Subcutaneous abdominal adipose tissue (tissue), 5 donors: ENCODE results near the gene TTLL3.

ENCODE experiments used
- H3K27ac ChIP-seq: one replicate; pipeline ENCODE4 v1.7.0; 2013; ENCODE audit warnings: low read depth, mild to moderate bottlenecking, inconsistent platforms, low read length, moderate library complexity
- H3K27me3 ChIP-seq, 5 donors: one replicate each; pipeline ENCODE4 v1.7.0; 2013; ENCODE audit warnings: low read length in 5 of 5, inconsistent platforms in 1 of 5; ENCODE audit not compliant: control insufficient read depth in 5 of 5, insufficient read depth in 4 of 5
- H3K36me3 ChIP-seq, 5 donors: one replicate each; pipeline ENCODE4 v1.7.0; 2013; ENCODE audit warnings: low read length in 5 of 5; ENCODE audit not compliant: control insufficient read depth in 5 of 5, insufficient read depth in 5 of 5
- H3K4me1 ChIP-seq, 5 donors: one replicate each; pipeline ENCODE4 v1.7.0; 2013; ENCODE audit warnings: low read length in 5 of 5, mild to moderate bottlenecking in 3 of 5, moderate library complexity in 1 of 5; ENCODE audit not compliant: control insufficient read depth in 5 of 5, insufficient read depth in 5 of 5
- H3K4me3 ChIP-seq, 5 donors: one replicate each; pipeline ENCODE4 v1.7.0; 2013; ENCODE audit warnings: low read length in 5 of 5, low read depth in 1 of 5
- H3K9ac ChIP-seq, 5 donors: one replicate each; pipeline ENCODE4 v1.7.0; 2013; ENCODE audit warnings: low read length in 5 of 5, mild to moderate bottlenecking in 4 of 5, moderate library complexity in 3 of 5
- H3K9me3 ChIP-seq, 5 donors: one replicate each; pipeline ENCODE4 v1.7.0; 2013; ENCODE audit warnings: low read length in 5 of 5; ENCODE audit not compliant: control insufficient read depth in 5 of 5
- donor health status: healthy.
- donor health status: healthy.
- donor health status: healthy.
- donor health status: healthy.
- donor health status: healthy.

The TTLL3 gene

GRCh38 chr3:9781551-9781950, 28.5 kb upstream of the TTLL3 start:
- no peak overlapping the region for H3K9ac ChIP-seq
- peaks cover 4 to 59% (median 29%) of the 10 kb centered on the region in 5 donors for H3K4me1 ChIP-seq
- no peaks in the 10 kb centered on the region for H3K27me3 ChIP-seq
- no peak overlapping the region for H3K27ac ChIP-seq
- no peaks in the 10 kb centered on the region for H3K9me3 ChIP-seq
- H3K36me3 ChIP-seq = peaks cover 10 to 53% (median 47%) of the 10 kb centered on the region in 5 donors
- H3K4me3 ChIP-seq = no peak overlapping the region

DNA sequence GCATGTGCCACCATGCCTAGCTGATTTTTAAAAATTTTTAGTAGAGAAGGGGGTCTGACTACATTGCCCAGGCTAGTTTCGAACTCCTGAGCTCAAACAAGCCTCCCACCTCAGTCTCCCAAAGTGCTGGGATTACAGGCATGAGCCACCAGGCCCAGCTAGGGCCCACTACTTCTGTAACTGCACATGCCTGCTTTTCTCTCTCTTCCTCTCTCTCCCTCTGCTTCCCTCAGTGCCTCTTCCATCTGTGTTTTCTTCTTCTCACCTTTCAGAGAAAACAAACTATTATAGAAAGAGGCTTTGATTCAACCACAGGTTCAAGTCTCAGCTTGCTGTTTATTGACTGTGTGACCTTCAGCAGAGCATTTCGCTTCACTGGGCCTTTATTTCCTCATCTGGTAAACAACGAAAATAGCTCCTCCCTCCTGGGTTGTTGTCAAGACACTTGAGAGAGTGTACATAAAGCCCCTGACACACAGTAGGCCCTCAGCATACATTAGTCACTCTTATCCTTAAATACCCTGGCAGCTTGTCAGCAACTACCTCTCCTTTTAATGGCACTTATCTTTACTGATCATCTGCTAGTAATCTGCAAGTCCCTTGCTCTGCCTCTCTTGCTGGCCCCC, 28.0 kb upstream of the TTLL3 start:
- Histone ChIP-seq H3K9ac (no peak overlapping the region), H3K4me3 (no peak overlapping the region), H3K27ac (no peak overlapping the region), H3K4me1 (peaks cover 4 to 54% (median 25%) of the 10 kb centered on the region in 5 donors), H3K27me3 (no peaks in the 10 kb centered on the region), H3K36me3 (peaks cover 11 to 59% (median 50%) of the 10 kb centered on the region in 5 donors), H3K9me3 (no peaks in the 10 kb centered on the region)

DNA sequence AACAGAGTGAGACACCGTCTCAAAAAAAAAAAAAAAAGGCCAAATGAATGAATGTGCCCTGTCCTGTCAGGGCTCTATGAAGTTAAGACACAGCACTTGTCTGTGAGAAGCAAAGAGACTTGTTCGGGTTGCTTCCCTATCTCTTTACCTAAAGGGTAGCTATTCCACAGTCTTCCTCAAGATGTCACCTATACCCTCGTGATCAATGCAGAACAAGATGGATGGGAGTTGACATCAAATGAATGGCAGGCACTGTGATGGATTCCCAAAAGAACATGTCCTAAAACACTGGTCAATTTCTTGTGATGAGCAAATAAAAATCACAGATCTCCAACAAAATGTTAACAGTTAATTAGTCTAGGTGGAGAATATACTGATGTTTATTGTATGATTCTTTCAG, 27.3 kb upstream of the TTLL3 start:
- peaks cover 4 to 47% (median 22%) of the 10 kb centered on the region in 5 donors for H3K4me1 ChIP-seq
- no peak overlapping the region for H3K9ac ChIP-seq
- no peak overlapping the region for H3K4me3 ChIP-seq
- no peaks in the 10 kb centered on the region for H3K27me3 ChIP-seq
- H3K9me3 ChIP-seq = no peaks in the 10 kb centered on the region
- H3K27ac ChIP-seq = no peak overlapping the region
- peaks cover 15 to 65% (median 57%) of the 10 kb centered on the region in 5 donors for H3K36me3 ChIP-seq

- H3K27ac ChIP-seq = no peak overlapping the region
- no peaks in the 10 kb centered on the region for H3K9me3 ChIP-seq
- H3K4me3 ChIP-seq = no peak overlapping the region
- no peak overlapping the region for H3K9ac ChIP-seq
- H3K4me1 ChIP-seq = peaks cover 2 to 36% (median 10%) of the 10 kb centered on the region in 5 donors
- no peaks in the 10 kb centered on the region for H3K27me3 ChIP-seq
- H3K36me3 ChIP-seq = peaks cover 15 to 70% (median 59%) of the 10 kb centered on the region in 5 donors
Measured at GRCh38 chr3:9783954-9784353, 26.1 kb upstream of the TTLL3 start.

DNA sequence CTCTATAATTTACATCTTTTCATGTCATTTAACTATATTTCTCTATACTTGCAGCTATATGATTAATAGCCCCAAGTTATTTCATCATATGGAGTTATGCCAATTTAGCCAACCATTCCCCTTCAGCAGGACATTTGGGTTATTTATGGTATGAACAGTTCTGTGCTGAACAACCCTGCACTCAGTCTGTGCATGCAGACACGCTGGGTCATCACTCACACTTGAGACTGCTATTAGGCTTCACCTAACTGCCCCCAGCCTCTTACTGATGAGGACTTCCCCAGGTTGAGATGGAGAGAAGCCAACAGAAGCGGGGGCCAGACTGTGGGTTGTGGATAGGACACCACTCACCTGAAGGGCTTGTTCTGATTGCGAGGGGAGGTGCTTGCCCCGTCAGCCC, 25.1 kb upstream of the TTLL3 start:
- H3K4me3 ChIP-seq = no peak overlapping the region
- H3K9me3 ChIP-seq = no peaks in the 10 kb centered on the region
- H3K27ac ChIP-seq = no peak overlapping the region
- H3K27me3 ChIP-seq = no peaks in the 10 kb centered on the region
- peaks cover 16 to 78% (median 64%) of the 10 kb centered on the region in 5 donors for H3K36me3 ChIP-seq
- H3K9ac ChIP-seq = no peak overlapping the region
- peaks cover 2 to 26% (median 6%) of the 10 kb centered on the region in 5 donors for H3K4me1 ChIP-seq

DNA sequence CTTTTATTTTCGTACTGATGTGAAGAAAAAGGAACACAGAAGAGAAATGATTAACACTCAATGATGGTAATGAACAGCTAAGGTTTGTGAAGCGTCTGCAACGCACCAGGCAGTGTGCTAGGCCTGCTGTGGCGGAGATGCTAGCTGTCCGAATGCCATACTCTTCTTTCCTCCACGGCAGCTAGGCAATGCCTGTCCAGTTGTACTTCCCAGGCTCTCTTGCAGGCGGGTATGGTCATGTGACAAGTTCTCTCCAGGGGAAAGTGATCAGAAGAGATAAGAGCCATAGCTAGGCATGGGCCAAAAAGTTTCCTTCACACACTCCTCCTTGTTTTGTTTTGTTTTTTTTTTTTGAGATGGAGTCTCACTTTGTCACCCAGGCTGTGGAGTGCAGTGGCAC, 24.5 kb upstream of the TTLL3 start:
- Histone ChIP-seq H3K9me3 (no peaks in the 10 kb centered on the region), H3K4me1 (peaks cover 2 to 20% (median 6%) of the 10 kb centered on the region in 5 donors), H3K9ac (no peak overlapping the region), H3K36me3 (peaks cover 19 to 77% (median 63%) of the 10 kb centered on the region in 5 donors), H3K4me3 (no peak overlapping the region), H3K27ac (no peak overlapping the region), H3K27me3 (no peaks in the 10 kb centered on the region)

DNA sequence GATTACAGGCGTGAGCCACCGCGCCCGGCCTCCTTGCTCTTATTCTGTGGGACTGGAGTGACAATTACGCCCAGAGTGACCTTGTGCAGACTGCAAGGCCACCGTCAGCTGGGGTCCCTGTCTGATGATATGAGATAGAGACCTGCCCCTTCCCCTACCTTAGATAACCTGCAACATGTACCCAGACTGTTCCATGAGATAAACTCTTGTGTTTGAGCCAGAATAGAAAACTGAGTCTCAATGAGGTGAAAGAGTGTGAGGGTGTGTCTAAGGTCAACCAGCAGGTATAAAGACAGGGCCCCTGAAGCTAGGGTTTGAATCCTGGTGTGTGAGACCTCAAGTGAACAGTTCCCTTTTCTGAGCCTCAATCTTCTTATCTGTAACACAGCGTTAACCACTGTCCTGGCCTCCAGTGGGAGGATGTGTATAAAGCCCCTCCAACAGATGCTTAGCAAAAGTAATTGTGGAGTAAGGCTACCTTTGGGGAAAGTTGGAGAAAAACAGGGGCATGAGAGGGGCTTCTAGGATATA, 23.8 kb upstream of the TTLL3 start:
- H3K9me3 ChIP-seq = no peaks in the 10 kb centered on the region
- H3K27ac ChIP-seq = no peak overlapping the region
- H3K27me3 ChIP-seq = no peaks in the 10 kb centered on the region
- H3K9ac ChIP-seq = no peak overlapping the region
- peaks cover 19 to 76% (median 62%) of the 10 kb centered on the region in 5 donors for H3K36me3 ChIP-seq
- no peak overlapping the region for H3K4me3 ChIP-seq
- H3K4me1 ChIP-seq = peaks cover 2 to 17% (median 9%) of the 10 kb centered on the region in 5 donors

DNA sequence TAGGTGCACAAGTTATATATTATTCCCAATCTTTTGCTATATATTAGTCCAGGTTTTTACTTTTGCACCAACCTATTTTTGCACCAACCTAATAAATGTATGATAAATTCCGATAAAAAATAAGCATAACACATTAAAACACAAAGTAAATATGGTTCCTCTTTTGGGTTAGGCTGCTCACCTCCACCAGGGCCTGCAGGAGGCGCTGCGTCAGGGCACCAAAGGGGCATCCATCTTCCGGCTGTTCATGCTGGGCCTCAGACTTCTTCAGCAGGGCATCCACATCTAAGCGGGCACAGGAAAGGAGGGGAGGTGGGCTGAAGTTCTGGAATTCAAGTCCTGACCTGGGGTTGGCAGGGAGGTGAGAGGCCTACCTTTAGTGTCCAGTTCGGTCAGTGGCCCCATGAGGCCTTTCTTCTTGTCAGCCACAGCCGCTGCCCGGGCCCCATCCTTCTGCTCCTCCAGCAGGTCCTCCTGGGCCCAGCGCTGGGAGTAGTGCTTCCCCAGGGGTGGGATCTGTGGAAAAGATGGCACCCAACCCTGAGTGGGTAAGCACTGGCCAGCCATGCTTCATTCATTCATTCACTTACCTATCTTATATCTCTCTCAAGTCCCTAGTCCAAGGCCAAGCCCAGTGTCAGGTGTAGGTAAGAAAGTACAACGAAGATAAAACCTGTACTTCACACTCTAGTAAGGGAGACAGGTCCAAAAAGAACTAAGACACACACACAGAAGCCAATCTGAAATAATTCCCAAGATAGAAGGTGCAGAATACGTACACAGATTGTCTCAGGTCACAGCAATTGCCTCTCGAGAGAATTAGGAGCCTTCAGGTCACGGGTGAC, 23.0 kb upstream of the TTLL3 start:
- peaks cover 2 to 18% (median 13%) of the 10 kb centered on the region in 5 donors for H3K4me1 ChIP-seq
- H3K36me3 ChIP-seq = peaks cover 18 to 68% (median 55%) of the 10 kb centered on the region in 5 donors
- no peak overlapping the region for H3K9ac ChIP-seq
- H3K27me3 ChIP-seq = no peaks in the 10 kb centered on the region
- H3K4me3 ChIP-seq = no peak overlapping the region
- no peaks in the 10 kb centered on the region for H3K9me3 ChIP-seq
- no peak overlapping the region for H3K27ac ChIP-seq

DNA sequence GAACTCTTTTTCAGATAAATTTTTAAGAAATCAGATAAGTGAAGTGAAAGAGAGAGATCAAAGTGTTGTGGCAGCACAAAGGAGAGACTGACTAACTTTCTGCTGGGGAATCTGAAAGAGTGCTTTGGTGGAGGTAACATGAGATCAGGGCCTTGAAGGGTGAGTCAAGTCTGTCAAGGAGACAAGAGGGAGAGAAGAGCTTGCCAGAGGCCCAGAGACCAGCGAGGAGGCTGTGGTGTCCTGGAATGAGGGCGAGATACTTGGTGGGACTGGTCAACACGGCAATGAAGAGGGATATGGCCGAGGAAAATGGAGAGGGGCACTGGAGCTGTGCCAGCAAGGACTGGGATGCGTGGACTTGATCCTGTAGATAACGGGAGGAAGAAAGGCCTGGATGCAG, 22.3 kb upstream of the TTLL3 start:
- no peaks in the 10 kb centered on the region for H3K27me3 ChIP-seq
- H3K4me1 ChIP-seq = peaks cover 2 to 19% (median 13%) of the 10 kb centered on the region in 5 donors
- no peaks in the 10 kb centered on the region for H3K9me3 ChIP-seq
- peaks cover 14 to 61% (median 48%) of the 10 kb centered on the region in 5 donors for H3K36me3 ChIP-seq
- no peak overlapping the region for H3K4me3 ChIP-seq
- H3K9ac ChIP-seq = no peak overlapping the region
- no peak overlapping the region for H3K27ac ChIP-seq

- no peaks in the 10 kb centered on the region for H3K27me3 ChIP-seq
- H3K36me3 ChIP-seq = peaks cover 11 to 45% (median 34%) of the 10 kb centered on the region in 5 donors
- H3K9me3 ChIP-seq = no peaks in the 10 kb centered on the region
- peak overlapping the region in 1 of 5 donors; percentile 86 for H3K9ac ChIP-seq
- H3K27ac ChIP-seq = peak overlapping the region; percentile 97
- no peak overlapping the region for H3K4me3 ChIP-seq
- H3K4me1 ChIP-seq = peaks cover 2 to 37% (median 29%) of the 10 kb centered on the region in 5 donors
Measured at GRCh38 chr3:9791127-9791526, 18.9 kb upstream of the TTLL3 start.
